Trophoblast cell (in vitro differentiated cells and primary cell): ENCODE measurements around the gene CXorf38.

Experiments used
- DNase-seq, 2 donors: peaks; one replicate each; pipeline ENCODE4 v3.0.0-alpha.2; 2016
- H2AFZ ChIP-seq: 2 replicates; pipeline ENCODE4 v1.6.1; 2013; ENCODE audit warnings: low read length, moderate library complexity, mild to moderate bottlenecking; ENCODE audit not compliant: insufficient read depth, poor library complexity
- H2AK5ac ChIP-seq: 2 replicates; pipeline ENCODE4 v1.6.1; 2013; ENCODE audit warnings: mild to moderate bottlenecking, low read length
- H2BK120ac ChIP-seq: 2 replicates; pipeline ENCODE4 v1.6.1; 2013; ENCODE audit warnings: low read length, mild to moderate bottlenecking, moderate library complexity; ENCODE audit not compliant: insufficient read depth, poor library complexity
- H2BK12ac ChIP-seq: 2 replicates; pipeline ENCODE4 v1.6.1; 2013; ENCODE audit warnings: mild to moderate bottlenecking, low read length, moderate library complexity
- H2BK5ac ChIP-seq: 2 replicates; pipeline ENCODE4 v1.6.1; 2013; ENCODE audit warnings: low read length, low read depth, moderate library complexity, mild to moderate bottlenecking; ENCODE audit not compliant: poor library complexity
- H3K14ac ChIP-seq: 2 replicates; pipeline ENCODE4 v1.6.1; 2013; ENCODE audit warnings: mild to moderate bottlenecking, low read length
- H3K18ac ChIP-seq: 2 replicates; pipeline ENCODE4 v1.6.1; 2013; ENCODE audit warnings: mild to moderate bottlenecking, low read length
- H3K23ac ChIP-seq: 2 replicates; pipeline ENCODE4 v1.6.1; 2013; ENCODE audit warnings: low read length
- H3K27ac ChIP-seq: 2 replicates; pipeline ENCODE4 v1.5.1; 2013; ENCODE audit warnings: low read depth, mild to moderate bottlenecking, inconsistent platforms, low read length, moderate library complexity
- H3K27me3 ChIP-seq: 2 replicates; pipeline ENCODE4 v1.6.1; 2013; ENCODE audit warnings: inconsistent platforms, mild to moderate bottlenecking, low read length, moderate library complexity; ENCODE audit not compliant: insufficient read depth
- H3K36me3 ChIP-seq, 2 experiments: 1 replicate in 1 of 2; 2 replicates in 1 of 2; pipeline ENCODE4 v1.6.1; 2013; ENCODE audit warnings: low read length in 2 of 2, mild to moderate bottlenecking in 2 of 2, moderate library complexity in 1 of 2; ENCODE audit not compliant: insufficient read depth in 2 of 2, control insufficient read depth in 1 of 2
- H3K4ac ChIP-seq: 2 replicates; pipeline ENCODE4 v1.6.1; 2013; ENCODE audit warnings: low read depth, mild to moderate bottlenecking, low read length, moderate library complexity
- H3K4me1 ChIP-seq, 2 experiments: 1 replicate in 1 of 2; 2 replicates in 1 of 2; pipeline ENCODE4 v1.6.1; 2013; ENCODE audit warnings: low read length in 2 of 2, mild to moderate bottlenecking in 2 of 2, moderate library complexity in 1 of 2; ENCODE audit not compliant: insufficient read depth in 2 of 2, control insufficient read depth in 1 of 2
- H3K4me2 ChIP-seq: 2 replicates; pipeline ENCODE4 v1.6.1; 2013; ENCODE audit warnings: inconsistent platforms, mild to moderate bottlenecking, low read length, moderate library complexity
- H3K4me3 ChIP-seq: 2 replicates; pipeline ENCODE4 v1.5.1; 2013; ENCODE audit warnings: mild to moderate bottlenecking, low read depth, low read length, inconsistent platforms
- H3K79me1 ChIP-seq: one replicate; pipeline ENCODE4 v1.6.1; 2013; ENCODE audit warnings: low read length
- H3K79me2 ChIP-seq: 2 replicates; pipeline ENCODE4 v1.6.1; 2013; ENCODE audit warnings: low read length, mild to moderate bottlenecking; ENCODE audit not compliant: control insufficient read depth, insufficient read depth, poor library complexity
- H3K9ac ChIP-seq: 2 replicates; pipeline ENCODE4 v1.6.1; 2013; ENCODE audit warnings: mild to moderate bottlenecking, low read length
- H3K9me3 ChIP-seq: 2 replicates; pipeline ENCODE4 v1.6.1; 2013; ENCODE audit warnings: low read depth, mild to moderate bottlenecking, control low read depth, inconsistent platforms, low read length; ENCODE audit not compliant: insufficient read depth
- H4K12ac ChIP-seq: 2 replicates; pipeline ENCODE4 v1.6.1; 2013; ENCODE audit warnings: low read depth, mild to moderate bottlenecking, low read length, moderate library complexity
- H4K8ac ChIP-seq: 2 replicates; pipeline ENCODE4 v1.6.1; 2013; ENCODE audit warnings: low read depth, mild to moderate bottlenecking, low read length, moderate library complexity
- H4K91ac ChIP-seq: one replicate; pipeline ENCODE4 v1.6.1; 2013; ENCODE audit warnings: low read depth, mild to moderate bottlenecking, low read length, moderate library complexity
- WGBS: extraction: QIAGEN DNeasy Blood & Tissue Kit; methylation state at CpG from one replicate; pipeline ENCODE4 v1.1.7; 2013; ENCODE audit warnings: missing lambda C conversion rate; ENCODE audit not compliant: insufficient read length, insufficient coverage; ENCODE audit errors: extremely low coverage; 5-methylcytosine and 5-hydroxymethylcytosine counted together

Gene CXorf38

GRCh38 chrX:40622479-40623138 is 24.8 kb downstream of the CXorf38 start:
- no CpG with 5 or more reads among the region's 18 CpGs for WGBS
- H2BK120ac ChIP-seq, result no peak overlapping the region

DNA sequence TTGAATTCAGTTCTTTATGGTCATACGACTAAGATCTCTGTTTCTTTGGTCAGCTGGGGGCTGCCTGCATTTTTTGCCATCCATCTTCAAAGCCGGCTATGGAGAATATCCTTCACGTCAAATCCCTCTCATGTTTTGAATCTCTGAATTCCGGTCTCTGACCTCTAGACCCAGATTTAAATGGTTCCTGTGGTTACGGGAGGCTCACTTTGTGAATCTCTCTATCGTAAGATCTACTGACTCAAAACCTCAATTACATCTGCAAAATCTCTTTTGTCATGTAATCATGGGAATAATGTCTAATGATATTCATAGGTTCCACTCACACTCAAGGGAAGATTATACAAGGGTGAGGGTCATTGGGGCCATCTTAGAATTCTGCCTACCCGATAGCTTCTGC is 29.8 kb downstream of the CXorf38 start:
- no peak overlapping the region for H2AFZ ChIP-seq
- H3K27me3 ChIP-seq, result no peaks in the 10 kb centered on the region
- H3K9me3 ChIP-seq, result no peaks in the 10 kb centered on the region
- no peak overlapping the region for H3K18ac ChIP-seq
- H4K8ac ChIP-seq, result no peak overlapping the region
- no peak overlapping the region for H2AK5ac ChIP-seq
- no peak overlapping the region for H2BK12ac ChIP-seq
- no peaks in the 10 kb centered on the region for H3K79me2 ChIP-seq
- H3K4me3 ChIP-seq, result no peak overlapping the region
- H2BK5ac ChIP-seq, result no peak overlapping the region
- WGBS, result no CpG with 5 or more reads among the region's 7 CpGs
- H3K27ac ChIP-seq, result no peak overlapping the region
- no peak overlapping the region for H4K12ac ChIP-seq
- no peak overlapping the region for H2BK120ac ChIP-seq
- DNase-seq, result peak in 1 of 2 donors; percentile 16
- no peak overlapping the region for H3K4me2 ChIP-seq
- no peaks in the 10 kb centered on the region for H3K4me1 ChIP-seq
- H3K79me1 ChIP-seq, result no peaks in the 10 kb centered on the region
- H3K4ac ChIP-seq, result no peak overlapping the region
- no peak overlapping the region for H3K14ac ChIP-seq
- H3K9ac ChIP-seq, result no peak overlapping the region
- no peak overlapping the region for H4K91ac ChIP-seq
- no peaks in the 10 kb centered on the region for H3K36me3 ChIP-seq
- H3K23ac ChIP-seq, result no peak overlapping the region

More at GRCh38 chrX:40622479-40623138, 24.8 kb downstream of the CXorf38 start:
- Histone ChIP-seq H3K4me1 (no peaks in the 10 kb centered on the region), H3K9ac (no peak overlapping the region), H3K27me3 (no peaks in the 10 kb centered on the region), H3K14ac (no peak overlapping the region), H3K4ac (no peak overlapping the region), H2BK12ac (no peak overlapping the region), H3K23ac (no peak overlapping the region), H2BK5ac (no peak overlapping the region), H3K9me3 (no peaks in the 10 kb centered on the region), H3K27ac (no peak overlapping the region), H2AFZ (no peak overlapping the region), H3K79me1 (no peaks in the 10 kb centered on the region), H4K8ac (no peak overlapping the region), H3K79me2 (no peaks in the 10 kb centered on the region), H3K4me3 (no peak overlapping the region), H3K18ac (no peak overlapping the region), H4K91ac (no peak overlapping the region), H3K4me2 (no peak overlapping the region), H3K36me3 (peaks cover 0 to 2% of the 10 kb centered on the region in 2 experiments), H2AK5ac (no peak overlapping the region), H4K12ac (no peak overlapping the region)
- DNase-seq, result no peak

DNA sequence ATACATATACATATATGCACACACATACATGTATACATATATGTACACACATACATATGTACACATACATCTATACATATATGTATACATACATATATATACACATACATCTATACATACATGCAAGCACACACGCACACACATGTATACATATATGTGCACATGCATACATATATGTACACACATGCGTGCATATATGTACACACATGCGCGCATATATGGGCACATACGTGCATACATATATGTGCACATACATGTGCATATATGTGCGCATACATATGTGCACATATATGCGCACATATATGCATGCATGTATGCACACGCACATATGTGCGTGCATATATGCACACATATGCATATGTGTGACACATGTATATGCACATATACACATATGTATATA is 31.4 kb downstream of the CXorf38 start:
- no CpG with 5 or more reads among the region's 9 CpGs for WGBS
- H3K9me3 ChIP-seq, result no peaks in the 10 kb centered on the region
- no peak overlapping the region for H3K14ac ChIP-seq
- H3K4ac ChIP-seq, result no peak overlapping the region
- H3K4me1 ChIP-seq, result no peaks in the 10 kb centered on the region
- H4K12ac ChIP-seq, result no peak overlapping the region
- H3K27ac ChIP-seq, result no peak overlapping the region
- no peaks in the 10 kb centered on the region for H3K79me2 ChIP-seq
- no peak overlapping the region for H3K4me3 ChIP-seq
- no peak for DNase-seq
- no peak overlapping the region for H2AFZ ChIP-seq
- no peak overlapping the region for H3K4me2 ChIP-seq
- no peak overlapping the region for H4K91ac ChIP-seq
- no peak overlapping the region for H2BK12ac ChIP-seq
- no peak overlapping the region for H2BK5ac ChIP-seq
- H4K8ac ChIP-seq, result no peak overlapping the region
- H3K27me3 ChIP-seq, result no peaks in the 10 kb centered on the region
- no peak overlapping the region for H2BK120ac ChIP-seq
- H3K79me1 ChIP-seq, result no peaks in the 10 kb centered on the region
- no peaks in the 10 kb centered on the region for H3K36me3 ChIP-seq
- no peak overlapping the region for H3K9ac ChIP-seq
- H2AK5ac ChIP-seq, result no peak overlapping the region
- no peak overlapping the region for H3K18ac ChIP-seq
- no peak overlapping the region for H3K23ac ChIP-seq

GRCh38 chrX:40612511-40612910 is 34.9 kb downstream of the CXorf38 start:
- Histone ChIP-seq H3K27me3 (no peaks in the 10 kb centered on the region), H3K4me3 (no peak overlapping the region), H3K14ac (no peak overlapping the region), H4K12ac (no peak overlapping the region), H3K9ac (no peak overlapping the region), H3K18ac (no peak overlapping the region), H3K36me3 (no peaks in the 10 kb centered on the region), H3K79me2 (no peaks in the 10 kb centered on the region), H3K9me3 (no peaks in the 10 kb centered on the region), H2AK5ac (no peak overlapping the region), H2BK120ac (no peak overlapping the region), H2BK12ac (no peak overlapping the region), H3K27ac (no peak overlapping the region), H2BK5ac (no peak overlapping the region), H4K8ac (no peak overlapping the region), H4K91ac (no peak overlapping the region), H2AFZ (no peak overlapping the region), H3K23ac (no peak overlapping the region), H3K79me1 (no peaks in the 10 kb centered on the region), H3K4ac (no peak overlapping the region), H3K4me1 (no peaks in the 10 kb centered on the region), H3K4me2 (no peak overlapping the region)
- no peak for DNase-seq
- no CpG with 5 or more reads among the region's 4 CpGs for WGBS
